Measurements from ENCODE around the gene KLC4. TPM values are rescaled to one million over a fixed set of nuclear protein-coding genes. Genes with fewer than 3 reads are reported as not detected.

KLC4 gene
- total and polyA plus RNA-seq, 12 donors, result 17.9 to 43.7 (median 28.3) TPM

DNA sequence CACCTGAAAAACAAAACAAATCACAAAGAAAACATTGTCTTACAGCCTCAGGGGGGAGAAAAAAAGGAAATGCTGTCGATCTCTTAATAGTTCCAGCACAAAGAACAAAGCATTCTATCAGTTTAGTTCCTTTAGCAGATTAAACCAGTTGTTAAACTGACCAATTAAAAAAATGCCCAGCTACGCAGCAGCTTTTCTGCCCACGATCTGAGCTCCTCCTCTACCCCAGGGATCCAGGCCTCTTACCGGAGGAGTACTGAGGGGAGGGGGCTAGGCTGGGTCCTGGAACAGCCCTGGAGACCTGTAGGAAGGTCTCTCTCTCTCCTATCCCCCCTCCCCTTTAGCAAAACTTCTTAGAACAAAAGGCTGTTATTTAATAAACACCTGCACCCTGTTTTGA, 30.0 kb downstream of the KLC4 start:
- DNase-seq, result no peak
- TF ChIP-seq, protein P1, sequence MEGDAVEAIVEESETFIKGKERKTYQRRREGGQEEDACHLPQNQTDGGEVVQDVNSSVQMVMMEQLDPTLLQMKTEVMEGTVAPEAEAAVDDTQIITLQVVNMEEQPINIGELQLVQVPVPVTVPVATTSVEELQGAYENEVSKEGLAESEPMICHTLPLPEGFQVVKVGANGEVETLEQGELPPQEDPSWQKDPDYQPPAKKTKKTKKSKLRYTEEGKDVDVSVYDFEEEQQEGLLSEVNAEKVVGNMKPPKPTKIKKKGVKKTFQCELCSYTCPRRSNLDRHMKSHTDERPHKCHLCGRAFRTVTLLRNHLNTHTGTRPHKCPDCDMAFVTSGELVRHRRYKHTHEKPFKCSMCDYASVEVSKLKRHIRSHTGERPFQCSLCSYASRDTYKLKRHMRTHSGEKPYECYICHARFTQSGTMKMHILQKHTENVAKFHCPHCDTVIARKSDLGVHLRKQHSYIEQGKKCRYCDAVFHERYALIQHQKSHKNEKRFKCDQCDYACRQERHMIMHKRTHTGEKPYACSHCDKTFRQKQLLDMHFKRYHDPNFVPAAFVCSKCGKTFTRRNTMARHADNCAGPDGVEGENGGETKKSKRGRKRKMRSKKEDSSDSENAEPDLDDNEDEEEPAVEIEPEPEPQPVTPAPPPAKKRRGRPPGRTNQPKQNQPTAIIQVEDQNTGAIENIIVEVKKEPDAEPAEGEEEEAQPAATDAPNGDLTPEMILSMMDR (IDR thresholded peaks at IDR 0.05), result no peak
- no peak overlapping the region for H3K27ac ChIP-seq
- H3K27me3 ChIP-seq, result no peaks in the 10 kb centered on the region
- H3K4me3 ChIP-seq, result no peak overlapping the region
- H3K36me3 ChIP-seq, result no peaks in the 10 kb centered on the region
- 63 to 69% methylated on average over 4 of the region's 4 CpGs for WGBS, 2 donors
- intact Hi-C loops (cut with DNase I), result no loop called here
- no peaks in the 10 kb centered on the region for H3K9me3 ChIP-seq
- peaks cover 0 to 4% (median 0%) of the 10 kb centered on the region in 9 donors for H3K4me1 ChIP-seq
- ATAC-seq, result no peak

DNA sequence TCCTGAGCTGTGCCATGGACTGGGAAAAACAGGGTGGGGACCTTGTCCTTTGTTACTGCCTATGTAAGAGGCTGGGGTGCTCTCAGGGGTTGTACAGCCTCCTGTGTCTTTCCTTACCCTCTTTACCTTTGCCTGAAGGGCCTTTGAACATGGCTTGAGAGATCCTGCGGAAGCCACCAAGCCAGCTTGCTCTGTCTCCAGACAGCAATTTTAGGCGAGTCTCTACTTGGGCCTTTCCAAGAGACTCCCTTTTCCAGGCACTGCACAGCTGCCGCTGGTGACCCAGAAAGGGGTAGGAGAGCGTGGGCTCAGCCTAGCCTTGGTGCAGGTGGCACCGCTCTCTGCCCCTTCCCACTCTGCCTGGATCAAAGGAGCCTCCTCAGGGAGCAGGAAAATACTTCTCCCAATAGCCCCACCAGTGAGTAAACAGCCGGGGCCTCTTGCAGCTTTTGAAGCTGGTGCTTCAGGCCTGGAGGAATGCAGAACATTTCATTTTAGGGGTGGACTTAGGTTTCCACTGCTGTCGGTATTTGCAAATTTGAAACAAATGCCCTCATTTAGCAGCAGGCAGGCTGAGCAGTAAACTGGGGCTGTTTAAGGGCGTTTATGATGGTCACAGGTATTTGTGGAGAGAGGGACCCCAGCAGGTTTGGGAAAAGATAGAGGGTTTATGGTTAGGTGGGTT, 30.6 kb downstream of the KLC4 start:
- no peak overlapping the region for H3K27ac ChIP-seq
- TF ChIP-seq, protein P1 (IDR thresholded peaks at IDR 0.05), result no peak
- intact Hi-C loops (cut with DNase I), result loop anchor here in 1 of 10 donors (5.0 kb wide), 1 partner anchor 442 kb away; no protein-coding TSS in a partner anchor
- ATAC-seq (no peak), DNase-seq (no peak)
- 83 to 85% methylated on average over 8 of the region's 8 CpGs for WGBS, 2 donors
- H3K27me3 ChIP-seq, result no peaks in the 10 kb centered on the region
- H3K9me3 ChIP-seq, result no peaks in the 10 kb centered on the region
- H3K36me3 ChIP-seq, result no peaks in the 10 kb centered on the region
- H3K4me1 ChIP-seq, result peaks cover 0 to 4% (median 0%) of the 10 kb centered on the region in 9 donors
- H3K4me3 ChIP-seq, result no peak overlapping the region

DNA sequence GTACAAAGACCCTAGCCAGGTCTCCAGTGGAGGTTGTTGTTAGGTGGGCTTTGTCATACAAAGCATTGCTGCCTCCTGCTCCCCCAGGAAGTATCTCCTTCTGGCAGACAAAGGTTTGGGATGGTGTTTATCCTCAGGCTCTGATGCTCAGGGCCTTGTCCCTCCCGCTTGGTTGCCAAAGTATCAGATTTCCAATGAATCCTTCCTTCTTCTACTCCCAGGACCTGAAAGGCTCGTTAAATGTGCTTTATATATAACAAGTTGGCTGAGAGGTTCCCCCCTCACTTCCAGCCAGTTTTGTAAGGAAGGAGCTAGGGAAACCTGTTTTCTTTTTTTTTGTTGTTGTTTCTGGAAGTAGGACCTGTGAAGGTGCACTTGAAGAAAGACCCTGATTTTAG, 31.1 kb downstream of the KLC4 start:
- Histone ChIP-seq H3K27me3 (no peaks in the 10 kb centered on the region), H3K4me1 (peaks cover 0 to 4% (median 0%) of the 10 kb centered on the region in 9 donors), H3K27ac (no peak overlapping the region), H3K9me3 (no peaks in the 10 kb centered on the region), H3K36me3 (no peaks in the 10 kb centered on the region), H3K4me3 (no peak overlapping the region)
- TF ChIP-seq, protein P1 (IDR thresholded peaks at IDR 0.05), result no peak
- ATAC-seq, result no peak
- intact Hi-C loops (cut with DNase I), result loop anchor here in 1 of 10 donors (5.0 kb wide), 1 partner anchor 442 kb away; no protein-coding TSS in a partner anchor
- 58 to 61% methylated on average over 2 of the region's 2 CpGs for WGBS, 2 donors
- DNase-seq, result no peak

DNA sequence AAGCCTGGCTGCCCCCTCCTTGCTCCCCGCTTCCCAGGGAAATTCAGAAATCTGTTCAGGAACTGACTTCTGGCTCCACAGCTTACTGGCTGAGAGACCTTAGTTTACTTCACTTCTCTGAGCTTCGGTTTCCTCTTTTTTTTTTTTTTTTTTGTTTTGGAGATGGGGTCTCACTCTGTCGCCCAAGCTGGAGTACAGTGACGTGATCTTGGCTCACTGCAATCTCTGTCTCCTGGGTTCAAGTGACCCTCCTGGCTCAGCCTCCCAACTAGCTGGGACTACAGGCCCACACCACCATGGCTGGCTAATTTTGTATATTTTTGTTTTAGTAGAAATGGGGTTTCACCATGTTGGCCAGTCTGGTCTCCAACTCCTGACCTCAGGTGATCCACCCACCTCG, 31.6 kb downstream of the KLC4 start:
- intact Hi-C loops (cut with DNase I), result loop anchor here in 1 of 10 donors (5.0 kb wide), 1 partner anchor 441 kb away; no protein-coding TSS in a partner anchor
- Histone ChIP-seq H3K4me1 (peaks cover 0 to 6% (median 0%) of the 10 kb centered on the region in 9 donors), H3K36me3 (no peaks in the 10 kb centered on the region), H3K27me3 (no peaks in the 10 kb centered on the region), H3K27ac (no peak overlapping the region), H3K4me3 (no peak overlapping the region), H3K9me3 (no peaks in the 10 kb centered on the region)
- TF ChIP-seq, protein P1 (IDR thresholded peaks at IDR 0.05), result no peak
- WGBS, 2 donors, result 73% methylated on average over 5 of the region's 5 CpGs
- ATAC-seq (no peak), DNase-seq (no peak)

Data from heart right ventricle (tissue), 16 donors.